ENCODE results near the gene TAC1. TPM values are rescaled to one million over a fixed set of nuclear protein-coding genes. Genes with fewer than 3 reads are reported as not detected.
"Not testable (repeated sequence)": the region's sequence is repeated elsewhere in the genome, so short reads cannot be mapped to it uniquely, and the experiment has no call there.

Gene TAC1
- total RNA-seq, 4 donors from 2014 or later: 0.38 TPM; not detected in 3

DNA sequence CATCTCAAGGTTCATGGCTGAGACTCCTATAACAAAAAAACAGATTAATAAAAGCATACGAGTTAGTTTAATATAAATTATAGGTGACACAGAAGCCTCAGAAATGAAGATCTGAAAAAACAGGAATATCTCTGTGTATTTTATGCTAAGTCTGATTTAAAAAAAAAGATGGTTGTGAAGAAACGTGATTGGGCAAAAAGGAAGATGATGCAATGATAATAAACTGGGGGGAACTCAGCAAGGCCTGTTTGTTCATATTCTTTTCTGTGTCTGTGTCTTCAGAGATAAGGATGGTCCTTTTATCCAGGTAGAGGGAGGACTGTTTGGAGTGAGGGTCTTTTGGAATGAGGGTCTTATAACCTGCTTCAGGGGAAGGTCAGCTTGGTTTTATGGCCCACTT, 25.9 kb downstream of the TAC1 start:
- DNase-seq (no peak), ATAC-seq (no peak)
- H3K27me3 ChIP-seq: no peaks in the 10 kb centered on the region
- no peaks in the 10 kb centered on the region for H3K9me3 ChIP-seq
- no peaks in the 10 kb centered on the region for H3K36me3 ChIP-seq
- in situ Hi-C loops (cut with MboI; ENCODE audit: low sequenced_read_pairs in 4 of 4) (no loop called here), intact Hi-C loops (cut with DNase I; ENCODE audit: low total_unique reads) (no loop called here)
- no peak for TF ChIP-seq POLR2A (IDR thresholded peaks at IDR 0.05)
- TF ChIP-seq, protein P1, sequence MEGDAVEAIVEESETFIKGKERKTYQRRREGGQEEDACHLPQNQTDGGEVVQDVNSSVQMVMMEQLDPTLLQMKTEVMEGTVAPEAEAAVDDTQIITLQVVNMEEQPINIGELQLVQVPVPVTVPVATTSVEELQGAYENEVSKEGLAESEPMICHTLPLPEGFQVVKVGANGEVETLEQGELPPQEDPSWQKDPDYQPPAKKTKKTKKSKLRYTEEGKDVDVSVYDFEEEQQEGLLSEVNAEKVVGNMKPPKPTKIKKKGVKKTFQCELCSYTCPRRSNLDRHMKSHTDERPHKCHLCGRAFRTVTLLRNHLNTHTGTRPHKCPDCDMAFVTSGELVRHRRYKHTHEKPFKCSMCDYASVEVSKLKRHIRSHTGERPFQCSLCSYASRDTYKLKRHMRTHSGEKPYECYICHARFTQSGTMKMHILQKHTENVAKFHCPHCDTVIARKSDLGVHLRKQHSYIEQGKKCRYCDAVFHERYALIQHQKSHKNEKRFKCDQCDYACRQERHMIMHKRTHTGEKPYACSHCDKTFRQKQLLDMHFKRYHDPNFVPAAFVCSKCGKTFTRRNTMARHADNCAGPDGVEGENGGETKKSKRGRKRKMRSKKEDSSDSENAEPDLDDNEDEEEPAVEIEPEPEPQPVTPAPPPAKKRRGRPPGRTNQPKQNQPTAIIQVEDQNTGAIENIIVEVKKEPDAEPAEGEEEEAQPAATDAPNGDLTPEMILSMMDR (IDR thresholded peaks at IDR 0.05 in 4 of 5, conservative IDR thresholded peaks at IDR 0.05 in 1 of 5): no peak
- H3K4me1 ChIP-seq: no peaks in the 10 kb centered on the region
- no peak overlapping the region for H3K27ac ChIP-seq
- no peak overlapping the region for H3K4me3 ChIP-seq

DNA sequence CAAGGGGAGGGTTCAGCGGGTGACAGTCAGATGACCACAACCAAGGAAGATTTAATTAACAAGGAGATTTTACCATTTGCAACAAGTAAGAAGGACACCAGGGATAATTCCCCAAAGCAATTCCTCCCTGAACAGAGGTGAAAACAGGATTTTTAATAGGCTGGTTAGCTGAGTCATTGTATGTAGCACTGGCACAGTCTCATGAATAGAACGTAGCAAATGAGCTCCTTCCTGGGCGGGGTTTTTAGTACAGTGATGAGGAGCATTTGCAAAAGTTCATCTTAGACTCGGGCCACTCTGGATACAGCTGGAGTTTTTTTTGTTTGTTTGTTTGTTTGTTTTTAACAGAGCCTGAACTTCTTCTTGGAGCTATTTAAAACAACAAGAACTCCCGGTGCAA, 39.0 kb downstream of the TAC1 start:
- Histone ChIP-seq H3K36me3 (no peaks in the 10 kb centered on the region), H3K27me3 (no peaks in the 10 kb centered on the region), H3K4me1 (no peaks in the 10 kb centered on the region), H3K4me3 (no peak overlapping the region), H3K9me3 (no peaks in the 10 kb centered on the region), H3K27ac (no peak overlapping the region)
- TF ChIP-seq POLR2A (IDR thresholded peaks at IDR 0.05): no peak
- TF ChIP-seq, protein P1 (IDR thresholded peaks at IDR 0.05 in 4 of 5, conservative IDR thresholded peaks at IDR 0.05 in 1 of 5): no peak
- intact Hi-C loops (cut with DNase I; ENCODE audit: low total_unique reads) (no loop called here), in situ Hi-C loops (cut with MboI; ENCODE audit: low sequenced_read_pairs in 4 of 4) (no loop called here)
- DNase-seq: no peak
- ATAC-seq: no peak

DNA sequence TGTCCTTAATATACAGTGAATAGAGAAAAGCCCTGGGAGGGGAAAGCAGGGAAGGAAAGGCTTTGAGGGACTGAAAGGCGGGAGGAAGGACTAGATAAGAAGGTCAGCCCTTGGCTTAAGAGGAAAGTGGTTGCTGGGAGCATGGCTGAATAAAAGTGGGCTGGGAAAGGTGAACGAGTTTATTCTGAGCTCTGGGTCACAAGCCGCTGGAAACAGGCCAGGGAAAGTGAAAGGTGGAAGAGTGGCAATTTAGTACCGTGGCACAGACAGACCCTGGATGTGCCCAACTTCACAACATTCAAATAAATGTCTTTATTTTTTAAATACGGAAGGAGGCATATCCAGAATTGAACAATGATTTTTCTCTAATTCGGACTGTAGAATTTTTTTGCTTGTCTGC, 39.7 kb downstream of the TAC1 start:
- no peaks in the 10 kb centered on the region for H3K4me1 ChIP-seq
- in situ Hi-C loops (cut with MboI; ENCODE audit: low sequenced_read_pairs in 4 of 4) (no loop called here), intact Hi-C loops (cut with DNase I; ENCODE audit: low total_unique reads) (no loop called here)
- TF ChIP-seq, protein P1 (IDR thresholded peaks at IDR 0.05 in 4 of 5, conservative IDR thresholded peaks at IDR 0.05 in 1 of 5): no peak
- TF ChIP-seq POLR2A (IDR thresholded peaks at IDR 0.05): no peak
- no peak overlapping the region for H3K4me3 ChIP-seq
- H3K27me3 ChIP-seq: no peaks in the 10 kb centered on the region
- no peaks in the 10 kb centered on the region for H3K9me3 ChIP-seq
- H3K27ac ChIP-seq: no peak overlapping the region
- H3K36me3 ChIP-seq: no peaks in the 10 kb centered on the region
- no peak for DNase-seq
- no peak for ATAC-seq

DNA sequence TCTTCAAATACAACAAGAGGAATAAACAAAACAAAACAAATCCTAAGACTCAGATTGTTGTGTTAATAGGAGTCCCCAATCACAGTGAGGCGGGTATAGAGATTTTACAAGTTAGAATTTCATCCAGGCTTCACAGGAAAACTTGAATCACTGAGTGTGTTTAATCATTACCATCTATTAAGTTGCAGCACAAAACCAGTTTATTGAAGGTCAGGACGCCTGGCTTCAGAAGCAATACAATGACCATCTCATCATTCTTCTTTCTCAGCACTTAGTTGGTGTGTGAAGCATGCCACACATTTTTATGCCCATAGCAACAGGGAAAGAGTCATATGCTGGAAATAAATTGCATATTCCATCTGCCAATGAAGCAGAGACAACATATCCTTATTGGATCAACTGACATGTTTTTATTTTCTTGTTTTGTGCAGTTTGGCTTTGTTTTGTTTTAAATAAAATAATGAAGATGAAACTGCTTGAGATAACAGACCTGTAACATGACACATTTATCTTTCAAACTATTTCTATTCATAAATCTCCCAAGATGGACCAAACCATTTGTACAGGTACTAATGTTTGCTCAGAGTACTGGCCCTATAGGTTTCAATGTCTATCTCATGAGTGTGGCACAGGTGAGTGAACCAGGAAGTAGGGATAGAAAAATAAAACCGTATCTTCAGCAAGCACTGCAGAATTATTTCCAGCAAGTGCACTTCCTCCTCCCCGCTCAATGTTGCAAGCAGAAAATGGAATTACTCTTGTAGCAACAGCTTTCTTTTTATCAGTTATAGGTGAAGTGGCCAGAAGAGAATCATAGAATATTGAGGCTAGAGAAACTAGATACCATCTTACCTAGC, 40.4 kb downstream of the TAC1 start:
- intact Hi-C loops (cut with DNase I; ENCODE audit: low total_unique reads): no loop called here
- in situ Hi-C loops (cut with MboI; ENCODE audit: low sequenced_read_pairs in 4 of 4): no loop called here
- ATAC-seq (no peak), DNase-seq (no peak)
- Histone ChIP-seq H3K27ac (no peak overlapping the region), H3K27me3 (no peaks in the 10 kb centered on the region), H3K36me3 (no peaks in the 10 kb centered on the region), H3K9me3 (no peaks in the 10 kb centered on the region), H3K4me3 (no peak overlapping the region), H3K4me1 (no peaks in the 10 kb centered on the region)
- TF ChIP-seq, protein P1 (IDR thresholded peaks at IDR 0.05 in 4 of 5, conservative IDR thresholded peaks at IDR 0.05 in 1 of 5): no peak
- TF ChIP-seq POLR2A (IDR thresholded peaks at IDR 0.05): no peak

DNA sequence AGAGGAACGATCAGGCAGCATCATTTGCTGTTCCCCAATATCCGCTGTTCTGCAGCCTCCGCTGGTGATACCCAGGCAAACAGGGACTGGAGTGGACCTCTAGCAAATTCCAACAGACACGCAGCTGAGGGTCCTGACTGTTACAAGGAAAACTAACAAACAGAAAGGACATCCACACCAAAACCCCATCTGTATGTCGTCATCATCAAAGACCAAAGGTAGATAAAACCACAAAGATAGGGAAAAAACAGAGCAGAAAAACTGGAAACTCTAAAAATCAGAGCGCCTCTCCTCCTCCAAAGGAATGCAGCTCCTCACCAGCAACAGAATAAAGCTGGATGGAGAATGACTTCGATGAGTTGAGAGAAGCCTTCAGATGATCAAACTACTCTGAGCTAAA, 54.5 kb downstream of the TAC1 start:
- H3K4me3 ChIP-seq; ATAC-seq; H3K27ac ChIP-seq; DNase-seq; H3K27me3 ChIP-seq; H3K4me1 ChIP-seq; intact Hi-C loops (cut with DNase I; ENCODE audit: low total_unique reads); in situ Hi-C loops (cut with MboI; ENCODE audit: low sequenced_read_pairs in 4 of 4); H3K36me3 ChIP-seq; H3K9me3 ChIP-seq: not testable (repeated sequence)

Other genes with a start within 250 kb of the TAC1 start
- 1 to 10 TPM in 3 of 4 donors, under 1 TPM in 1; 0.88 to 2.4 (median 2.1) TPM for gene ASNS, start 140.3 kb downstream of the TAC1 start, total RNA-seq